ENCODE data around the gene ADARB1. TPM values are rescaled to one million over a fixed set of nuclear protein-coding genes. Genes with fewer than 3 reads are reported as not detected.

Gene ADARB1
- total RNA-seq, 1 experiment from 2014 or later: 31.9 TPM

DNA sequence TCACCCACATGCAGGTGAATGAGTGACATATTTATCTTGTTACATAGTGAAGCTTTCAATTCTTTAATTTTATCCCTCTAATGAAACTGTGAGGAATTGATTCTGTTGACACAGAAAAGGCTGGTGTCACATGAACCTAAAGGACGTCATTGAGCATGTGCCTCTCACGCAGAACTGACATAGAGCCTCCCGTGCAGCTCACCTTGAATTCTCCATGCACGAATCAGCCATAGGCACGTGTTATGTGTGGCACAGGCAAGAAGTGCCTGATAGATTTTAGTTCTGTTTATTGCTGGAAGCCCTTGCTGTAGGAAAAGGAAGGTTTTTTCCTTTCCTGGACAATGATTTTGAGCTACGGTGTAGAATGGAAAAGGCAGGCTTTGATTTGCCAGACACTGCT, 11.3 kb downstream of the ADARB1 start:
- BruUV-seq (replicated peaks): no TSS peak
- intact Hi-C loops (cut with micrococcal nuclease; ENCODE audit: unreplicated experiment): no loop called here
- no peak overlapping the region for H3K4me3 ChIP-seq (ENCODE audit: low read depth, low read length, poor library complexity, severe bottlenecking)
- H3K4me1 ChIP-seq (ENCODE audit: insufficient read depth, low read length, poor library complexity, severe bottlenecking): no peaks in the 10 kb centered on the region
- H3K9me3 ChIP-seq (ENCODE audit: low read depth, low read length, poor library complexity, severe bottlenecking): no peaks in the 10 kb centered on the region
- ChIA-PET POLR2A (ENCODE audit: low non-redundant PET) (no interaction called here), CTCF (no interaction called here)
- no peak for TF ChIP-seq EZH2 (IDR thresholded peaks at IDR 0.05; ENCODE audit: borderline replicate concordance, low read depth, low read length, poor library complexity, severe bottlenecking)
- TF ChIP-seq, protein P1, sequence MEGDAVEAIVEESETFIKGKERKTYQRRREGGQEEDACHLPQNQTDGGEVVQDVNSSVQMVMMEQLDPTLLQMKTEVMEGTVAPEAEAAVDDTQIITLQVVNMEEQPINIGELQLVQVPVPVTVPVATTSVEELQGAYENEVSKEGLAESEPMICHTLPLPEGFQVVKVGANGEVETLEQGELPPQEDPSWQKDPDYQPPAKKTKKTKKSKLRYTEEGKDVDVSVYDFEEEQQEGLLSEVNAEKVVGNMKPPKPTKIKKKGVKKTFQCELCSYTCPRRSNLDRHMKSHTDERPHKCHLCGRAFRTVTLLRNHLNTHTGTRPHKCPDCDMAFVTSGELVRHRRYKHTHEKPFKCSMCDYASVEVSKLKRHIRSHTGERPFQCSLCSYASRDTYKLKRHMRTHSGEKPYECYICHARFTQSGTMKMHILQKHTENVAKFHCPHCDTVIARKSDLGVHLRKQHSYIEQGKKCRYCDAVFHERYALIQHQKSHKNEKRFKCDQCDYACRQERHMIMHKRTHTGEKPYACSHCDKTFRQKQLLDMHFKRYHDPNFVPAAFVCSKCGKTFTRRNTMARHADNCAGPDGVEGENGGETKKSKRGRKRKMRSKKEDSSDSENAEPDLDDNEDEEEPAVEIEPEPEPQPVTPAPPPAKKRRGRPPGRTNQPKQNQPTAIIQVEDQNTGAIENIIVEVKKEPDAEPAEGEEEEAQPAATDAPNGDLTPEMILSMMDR (conservative IDR thresholded peaks at IDR 0.05; ENCODE audit: low read depth, low read length): no peak
- no peaks in the 10 kb centered on the region for H3K36me3 ChIP-seq (ENCODE audit: insufficient read depth, low read length, poor library complexity, severe bottlenecking)
- H3K27me3 ChIP-seq (replicated peaks; ENCODE audit: insufficient read depth, low read depth, low read length, poor library complexity): no peaks in the 10 kb centered on the region
- H3K27ac ChIP-seq (ENCODE audit: low read depth, low read length, poor library complexity, severe bottlenecking): no peak overlapping the region
- DNase-seq (ENCODE audit: low spot score): no peak

GRCh38 chr21:45086337-45086958, 12.1 kb downstream of the ADARB1 start:
- H3K27me3 ChIP-seq (replicated peaks; ENCODE audit: insufficient read depth, low read depth, low read length, poor library complexity): no peaks in the 10 kb centered on the region
- TF ChIP-seq EZH2 (IDR thresholded peaks at IDR 0.05; ENCODE audit: borderline replicate concordance, low read depth, low read length, poor library complexity, severe bottlenecking): no peak
- TF ChIP-seq, protein P1 (conservative IDR thresholded peaks at IDR 0.05; ENCODE audit: low read depth, low read length): no peak
- H3K4me1 ChIP-seq (ENCODE audit: insufficient read depth, low read length, poor library complexity, severe bottlenecking): peaks cover 6% of the 10 kb centered on the region
- H3K27ac ChIP-seq (ENCODE audit: low read depth, low read length, poor library complexity, severe bottlenecking): no peak overlapping the region
- no peaks in the 10 kb centered on the region for H3K36me3 ChIP-seq (ENCODE audit: insufficient read depth, low read length, poor library complexity, severe bottlenecking)
- ChIA-PET POLR2A (ENCODE audit: low non-redundant PET) (no interaction called here), CTCF (no interaction called here)
- no peak for DNase-seq (ENCODE audit: low spot score)
- H3K4me3 ChIP-seq (ENCODE audit: low read depth, low read length, poor library complexity, severe bottlenecking): no peak overlapping the region
- BruUV-seq (replicated peaks): no TSS peak
- H3K9me3 ChIP-seq (ENCODE audit: low read depth, low read length, poor library complexity, severe bottlenecking): no peaks in the 10 kb centered on the region
- intact Hi-C loops (cut with micrococcal nuclease; ENCODE audit: unreplicated experiment): no loop called here

- ChIA-PET POLR2A (ENCODE audit: low non-redundant PET) (no interaction called here), CTCF (no interaction called here)
- H3K4me3 ChIP-seq (ENCODE audit: low read depth, low read length, poor library complexity, severe bottlenecking): no peak overlapping the region
- no peak overlapping the region for H3K27ac ChIP-seq (ENCODE audit: low read depth, low read length, poor library complexity, severe bottlenecking)
- H3K4me1 ChIP-seq (ENCODE audit: insufficient read depth, low read length, poor library complexity, severe bottlenecking): peaks cover 14% of the 10 kb centered on the region
- no peaks in the 10 kb centered on the region for H3K27me3 ChIP-seq (replicated peaks; ENCODE audit: insufficient read depth, low read depth, low read length, poor library complexity)
- TF ChIP-seq, protein P1 (conservative IDR thresholded peaks at IDR 0.05; ENCODE audit: low read depth, low read length): no peak
- TF ChIP-seq EZH2 (IDR thresholded peaks at IDR 0.05; ENCODE audit: borderline replicate concordance, low read depth, low read length, poor library complexity, severe bottlenecking): no peak
- no peaks in the 10 kb centered on the region for H3K9me3 ChIP-seq (ENCODE audit: low read depth, low read length, poor library complexity, severe bottlenecking)
- no TSS peak for BruUV-seq (replicated peaks)
- no peaks in the 10 kb centered on the region for H3K36me3 ChIP-seq (ENCODE audit: insufficient read depth, low read length, poor library complexity, severe bottlenecking)
- intact Hi-C loops (cut with micrococcal nuclease; ENCODE audit: unreplicated experiment): no loop called here
- no peak for DNase-seq (ENCODE audit: low spot score)
These were observed 12.8 kb downstream of the ADARB1 start for GRCh38 chr21:45087022-45087823.
